ENCODE data around the gene AEBP1. TPM values are rescaled to one million over a fixed set of nuclear protein-coding genes. Genes with fewer than 3 reads are reported as not detected.
A peak's percentile ranks its signal among the peaks of the same experiment; 100 is the strongest.

Gene AEBP1
- total RNA-seq, 1 donor: 168 TPM

GRCh38 chr7:44162179-44162578 lies 58.0 kb downstream of the AEBP1 start:
- TF ChIP-seq CTCF (IDR thresholded peaks at IDR 0.05; ENCODE audit: insufficient read depth, low read length): no peak
- DNase-seq (ENCODE audit: low read depth): no peak
- no peak overlapping the region for H3K4me3 ChIP-seq (ENCODE audit: low read depth, low read length)

DNA sequence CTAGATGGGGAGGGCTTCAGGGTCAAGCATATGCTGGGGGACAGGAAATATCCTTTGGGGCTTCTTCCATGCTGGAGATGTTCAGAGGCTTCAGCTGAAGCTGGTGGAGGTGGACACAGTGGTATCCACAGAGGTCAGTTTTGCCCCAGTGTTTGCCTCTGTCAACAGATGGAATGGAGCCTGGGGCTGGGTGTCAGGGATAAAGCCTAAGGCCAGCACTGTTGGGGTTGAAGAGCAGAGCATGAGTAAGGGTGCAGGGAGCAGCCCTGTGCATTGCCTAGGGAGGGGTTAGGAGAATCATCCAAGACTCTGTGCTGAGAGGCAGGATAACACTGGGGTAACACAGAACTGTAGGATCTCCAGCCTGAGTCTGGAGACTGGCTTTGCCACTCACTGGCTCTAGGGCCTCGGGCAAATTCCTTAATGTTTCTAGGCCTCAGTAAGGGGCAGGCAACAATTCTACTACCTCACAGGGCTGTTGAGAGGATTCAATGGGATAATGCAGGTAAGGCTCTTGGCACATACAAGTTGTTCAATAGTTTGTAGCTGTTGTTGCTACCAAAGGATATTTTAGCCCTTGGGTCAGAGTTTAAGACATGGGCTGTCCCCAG lies 58.7 kb downstream of the AEBP1 start:
- DNase-seq (ENCODE audit: low read depth): no peak
- no peak for TF ChIP-seq CTCF (IDR thresholded peaks at IDR 0.05; ENCODE audit: insufficient read depth, low read length)
- no peak overlapping the region for H3K4me3 ChIP-seq (ENCODE audit: low read depth, low read length)

GRCh38 chr7:44163591-44163990 lies 59.4 kb downstream of the AEBP1 start:
- no peak overlapping the region for H3K4me3 ChIP-seq (ENCODE audit: low read depth, low read length)
- no peak for TF ChIP-seq CTCF (IDR thresholded peaks at IDR 0.05; ENCODE audit: insufficient read depth, low read length)
- DNase-seq (ENCODE audit: low read depth): peak; percentile 80

Small RNA genes lying within 50 kb of the gene (small RNA-seq; reads per million reads assigned to genes)
- gene RNA5SP230: not detected

Other genes with a start within 250 kb of the AEBP1 start
- gene MRPS24, start 234.8 kb upstream of the AEBP1 start, total RNA-seq (ENCODE audit: low replicate concordance): 82.1 and 137 TPM in 2 replicates
- 10.1 and 24.7 TPM in 2 replicates for gene URGCP, start 197.7 kb upstream of the AEBP1 start, total RNA-seq (ENCODE audit: low replicate concordance)
- 12.0 and 32.3 TPM in 2 replicates for gene UBE2D4, start 177.9 kb upstream of the AEBP1 start, total RNA-seq (ENCODE audit: low replicate concordance)
- gene SPDYE1, start 106.4 kb upstream of the AEBP1 start, total RNA-seq (ENCODE audit: low replicate concordance): not detected in 2 replicates
- 73.0 and 110 TPM in 2 replicates for gene DBNL, start 59.6 kb upstream of the AEBP1 start, total RNA-seq (ENCODE audit: low replicate concordance)
- not detected in 2 replicates for gene PGAM2, start 38.8 kb upstream of the AEBP1 start, total RNA-seq (ENCODE audit: low replicate concordance)
- gene POLM, start 21.8 kb upstream of the AEBP1 start, total RNA-seq (ENCODE audit: low replicate concordance): 18.1 and 59.9 TPM in 2 replicates
- 66.6 and 87.9 TPM in 2 replicates for gene POLD2, start 19.2 kb downstream of the AEBP1 start, total RNA-seq (ENCODE audit: low replicate concordance)
- not detected in 2 replicates for gene MYL7, start 37.0 kb downstream of the AEBP1 start, total RNA-seq (ENCODE audit: low replicate concordance)
- gene GCK, start 85.1 kb downstream of the AEBP1 start, total RNA-seq (ENCODE audit: low replicate concordance): 0.36 TPM in 1 of 2 replicates, not detected in the other
- 72.0 and 99.4 TPM in 2 replicates for gene YKT6, start 96.6 kb downstream of the AEBP1 start, total RNA-seq (ENCODE audit: low replicate concordance)
- gene CAMK2B, start 221.2 kb downstream of the AEBP1 start, total RNA-seq (ENCODE audit: low replicate concordance): 6.4 TPM in 1 of 2 replicates, not detected in the other